Stimulated activated CD4-positive, alpha-beta T cell treated with anti-CD3 and anti-CD28 coated beads, TNF-alpha, amount 100 ng/mL, for 24 hours (primary cell): ENCODE data around the gene GPRC5D.

Experiments
- DNase-seq, 3 experiments: peaks; one replicate each; pipeline ENCODE4 v3.0.0-alpha.2; 2020; ENCODE audit warnings: low read depth in 3 of 3

The GPRC5D gene

GRCh38 chr12:12979731-12980259 is 27.8 kb upstream of the GPRC5D start:
- no peak for DNase-seq

GRCh38 chr12:12979126-12979525 is 27.2 kb upstream of the GPRC5D start:
- no peak for DNase-seq

DNA sequence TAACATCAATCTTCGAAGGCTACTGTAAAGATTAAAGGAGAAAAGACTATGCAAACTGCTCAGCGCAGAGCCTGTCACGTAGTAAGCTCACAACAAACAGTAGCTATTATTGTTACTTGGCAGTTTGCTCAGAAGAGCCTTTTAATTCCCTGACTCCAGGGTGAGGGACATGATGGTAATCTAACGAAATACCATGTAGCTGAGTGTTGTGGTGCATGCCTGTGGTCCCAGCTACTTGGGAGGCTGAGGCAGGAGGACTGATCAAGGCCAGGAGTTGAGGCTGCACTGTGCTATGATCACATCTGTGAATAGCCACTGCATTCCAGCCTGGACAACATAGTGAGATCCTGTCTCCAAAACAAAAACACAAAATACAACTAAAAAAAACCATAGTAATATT is 25.3 kb upstream of the GPRC5D start:
- DNase-seq = no peak

- DNase-seq = no peak
Observed at GRCh38 chr12:12976366-12976765, 24.4 kb upstream of the GPRC5D start.

GRCh38 chr12:12975322-12976077 is 23.5 kb upstream of the GPRC5D start:
- no peak for DNase-seq

DNA sequence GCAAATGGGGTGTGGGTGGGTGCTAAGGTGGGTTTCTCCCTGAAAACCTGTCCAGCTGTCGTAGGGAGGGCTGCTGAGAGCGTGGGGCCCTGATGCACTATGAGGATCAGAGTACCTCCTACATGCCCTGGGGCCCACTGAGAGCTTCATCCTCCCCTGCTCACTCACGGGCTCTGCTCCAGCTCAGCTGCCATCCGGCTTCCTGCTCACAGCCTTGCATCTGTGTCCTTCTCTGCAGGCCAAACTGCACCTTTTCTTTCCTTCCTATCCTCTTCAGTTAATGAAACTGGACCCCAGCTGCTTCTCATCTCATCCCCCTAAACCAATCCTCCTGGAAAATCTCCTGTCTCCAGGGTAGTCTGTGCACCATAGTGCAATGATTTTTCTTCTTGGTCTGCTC is 22.2 kb upstream of the GPRC5D start:
- DNase-seq = no peak

DNA sequence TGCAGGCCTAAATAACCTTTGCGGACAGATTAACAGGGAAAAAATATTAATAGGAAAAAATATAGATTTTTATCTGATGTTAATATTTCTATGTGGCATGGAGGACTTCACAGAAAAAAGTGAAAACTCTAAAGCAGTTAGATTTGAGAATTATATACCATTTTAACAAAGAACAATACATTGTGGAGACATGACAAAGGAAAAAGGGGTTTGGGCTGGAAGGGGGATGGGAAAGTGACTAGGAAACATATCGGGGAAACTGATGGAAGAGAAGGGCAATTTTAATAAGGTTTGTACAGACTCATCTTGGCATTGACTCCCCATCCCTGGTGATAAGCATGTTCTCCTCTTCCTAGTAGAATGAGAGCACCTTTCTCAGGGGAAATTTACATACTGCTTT is 21.0 kb upstream of the GPRC5D start:
- DNase-seq = no peak

DNA sequence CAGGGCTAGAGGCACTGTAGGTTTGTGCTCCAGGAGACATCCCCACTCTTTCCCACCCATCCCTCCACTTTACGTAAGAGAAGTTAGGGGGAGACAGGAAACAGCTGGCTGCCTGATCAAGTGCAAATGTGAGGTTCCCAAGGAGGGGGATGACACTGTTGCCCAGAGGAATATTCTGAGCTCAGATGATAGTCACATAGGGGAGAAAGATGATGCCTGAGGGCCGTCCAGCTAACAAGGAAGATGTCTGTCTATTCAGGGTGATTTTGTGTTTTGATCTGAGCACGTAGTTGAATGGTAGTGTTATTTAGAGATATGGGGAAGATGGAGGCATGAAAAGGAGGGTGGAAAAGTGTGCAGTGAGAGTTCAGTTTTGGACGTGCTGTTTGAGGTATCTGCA is 13.9 kb upstream of the GPRC5D start:
- DNase-seq = no peak

DNA sequence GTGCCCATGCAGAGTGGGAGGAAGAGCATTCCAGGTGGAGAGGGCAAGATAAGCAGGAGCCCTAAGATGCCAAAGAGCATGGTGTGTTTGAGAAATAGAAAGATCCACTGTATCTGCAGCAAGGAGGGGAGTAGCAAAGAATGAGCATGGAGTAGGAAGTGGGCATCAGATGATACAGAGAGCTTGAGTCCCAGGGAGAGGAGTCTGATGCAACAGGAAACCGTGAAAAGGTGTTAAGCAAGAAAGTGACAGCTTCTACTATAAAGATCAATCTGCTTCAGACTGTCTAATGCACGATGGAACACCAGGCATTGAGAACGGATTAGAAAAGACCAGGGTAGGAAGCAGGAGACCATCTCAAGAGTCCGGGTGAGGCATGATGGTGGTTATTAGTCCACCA is 12.3 kb upstream of the GPRC5D start:
- no peak for DNase-seq

GRCh38 chr12:12960639-12961209 is 8.8 kb upstream of the GPRC5D start:
- DNase-seq = no peak

DNA sequence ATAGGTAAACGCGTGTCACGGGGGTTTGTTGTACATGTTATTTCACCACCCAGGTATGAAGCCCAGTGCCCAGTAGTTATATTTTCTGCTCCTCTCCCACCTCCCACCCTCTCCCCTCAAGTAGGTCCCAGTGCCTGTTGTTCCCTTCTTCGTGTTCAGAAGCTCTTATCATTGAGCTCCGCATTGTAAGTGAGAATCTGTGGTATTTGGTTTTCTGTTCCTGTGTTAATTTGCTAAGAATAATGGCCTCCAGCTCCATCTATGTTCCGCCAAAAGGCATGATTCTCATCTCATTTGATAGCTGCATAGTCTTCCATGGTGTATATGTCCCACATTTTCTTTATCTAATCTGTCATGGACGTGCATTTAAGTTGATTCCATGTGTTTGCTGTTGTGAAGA is 6.9 kb upstream of the GPRC5D start:
- no peak for DNase-seq

DNA sequence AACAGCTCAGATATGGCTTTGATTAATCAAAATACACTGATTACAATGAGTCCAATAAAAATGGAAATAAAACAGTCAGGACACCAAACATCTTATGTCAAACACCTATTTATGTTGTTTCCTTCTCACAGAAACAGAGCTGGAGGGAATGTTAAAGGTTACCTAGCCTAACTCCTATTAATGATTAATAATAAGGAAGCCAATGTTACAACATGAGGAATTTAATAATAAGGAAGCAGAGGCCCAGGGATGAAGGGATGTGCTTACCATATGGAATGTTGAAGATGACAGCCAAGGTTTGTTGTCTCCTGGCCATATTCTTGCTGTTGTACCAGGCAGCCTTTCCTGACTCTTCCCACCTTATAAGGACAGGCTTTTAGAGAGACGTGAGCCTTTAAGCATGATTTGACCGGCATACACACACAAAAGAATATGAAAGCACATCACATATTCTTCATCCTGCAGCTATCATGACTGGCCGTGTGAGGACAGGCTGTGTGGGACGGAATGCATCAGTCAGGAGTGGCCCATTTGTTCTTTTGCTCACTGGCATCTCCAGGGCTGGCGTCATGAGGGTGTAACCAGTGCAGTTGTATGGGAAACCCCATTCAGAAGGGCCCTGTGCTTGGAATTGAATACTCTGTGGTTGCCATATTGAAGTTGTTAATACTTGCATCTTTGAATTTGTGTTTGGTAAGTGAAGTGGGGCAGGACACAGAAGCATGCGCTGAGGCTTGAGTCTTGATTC is 3.1 kb upstream of the GPRC5D start:
- no peak for DNase-seq

GRCh38 chr12:12954356-12954755 is 2.4 kb upstream of the GPRC5D start:
- no peak for DNase-seq

DNA sequence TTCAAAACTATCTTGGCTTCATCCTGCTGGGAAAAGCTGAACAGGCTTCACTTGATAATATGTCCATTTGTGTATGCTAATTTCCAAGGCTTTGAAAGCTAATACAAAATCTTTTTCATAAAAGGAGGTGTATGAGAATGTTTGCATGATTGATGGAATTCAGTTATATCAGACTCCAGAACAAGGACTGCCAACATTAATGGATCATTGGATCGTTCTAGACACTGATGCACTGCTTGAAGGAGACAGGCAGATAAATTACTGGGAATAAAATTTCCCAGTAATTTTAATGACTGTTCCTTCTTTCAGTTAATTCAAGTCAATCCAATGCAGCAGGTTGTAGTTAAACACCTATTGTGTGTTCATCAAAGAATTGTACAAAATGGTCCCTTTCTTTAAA is 466 bp downstream of the GPRC5D start:
- no peak for DNase-seq

- DNase-seq = no peak
Observed at GRCh38 chr12:12947902-12948301, 4.1 kb downstream of the GPRC5D start.

DNA sequence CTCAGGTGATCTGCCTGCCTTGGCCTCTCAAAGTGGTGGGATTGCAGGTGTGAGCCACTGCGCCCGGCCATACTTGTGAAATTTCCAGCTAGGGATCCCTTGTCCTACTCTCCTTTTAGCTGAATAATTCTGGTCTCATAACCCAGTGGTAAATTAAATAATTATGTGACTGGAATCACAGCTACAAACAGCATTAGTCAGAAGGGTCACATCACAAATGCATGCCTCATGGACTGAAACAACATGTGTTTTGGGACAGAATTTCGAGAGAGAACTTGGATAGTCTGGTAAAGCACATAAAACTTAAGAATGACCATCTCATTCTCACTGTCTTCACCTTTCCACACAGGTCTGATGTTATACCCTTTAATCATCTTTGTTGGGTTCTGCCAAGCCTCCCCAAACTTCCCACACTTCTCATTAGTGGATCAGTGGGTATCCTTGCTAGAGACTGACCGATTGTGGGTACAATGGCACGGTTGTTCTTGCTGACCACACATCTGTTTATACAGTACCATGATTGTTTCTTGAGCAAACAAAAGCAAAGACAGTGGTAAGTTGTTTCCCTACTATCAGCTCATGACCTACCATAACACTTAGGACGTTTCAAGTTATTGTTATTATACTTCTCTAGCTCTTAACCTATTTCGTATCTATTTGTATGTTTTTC is 5.1 kb downstream of the GPRC5D start:
- DNase-seq = no peak

- no peak for DNase-seq
Observed at GRCh38 chr12:12945591-12945990, 6.4 kb downstream of the GPRC5D start.

DNA sequence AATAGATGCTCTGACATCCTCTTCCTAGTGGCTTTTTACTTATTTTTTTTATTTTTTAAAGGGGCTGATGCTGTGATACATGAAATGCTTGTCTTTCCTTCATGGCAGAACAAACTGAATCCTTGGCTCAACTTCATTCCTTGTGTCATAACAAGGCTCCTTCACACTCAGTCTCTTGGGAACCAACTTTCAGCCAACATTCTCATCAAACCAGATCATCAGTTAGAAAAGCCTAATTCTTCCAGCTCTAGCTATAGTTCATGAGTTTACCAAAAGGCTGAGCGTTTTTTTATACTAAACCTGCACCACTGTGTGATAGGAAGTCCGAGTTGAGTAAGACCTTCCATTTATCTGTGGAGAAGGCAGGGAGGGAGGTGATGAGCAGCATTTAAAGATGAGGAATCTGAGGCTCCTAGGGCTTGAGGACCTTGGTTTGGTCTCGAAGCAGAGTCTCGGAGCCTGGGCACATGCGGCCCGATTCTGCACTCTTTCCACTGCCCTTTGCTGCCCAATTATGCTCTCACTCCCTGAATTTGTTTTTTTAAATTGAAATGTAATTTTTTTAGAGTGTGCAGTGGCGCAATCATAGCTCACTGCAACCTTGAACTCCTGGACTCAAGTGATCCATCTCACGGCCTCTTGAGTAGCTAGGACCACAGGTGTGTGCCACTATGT is 8.2 kb downstream of the GPRC5D start:
- no peak for DNase-seq

DNA sequence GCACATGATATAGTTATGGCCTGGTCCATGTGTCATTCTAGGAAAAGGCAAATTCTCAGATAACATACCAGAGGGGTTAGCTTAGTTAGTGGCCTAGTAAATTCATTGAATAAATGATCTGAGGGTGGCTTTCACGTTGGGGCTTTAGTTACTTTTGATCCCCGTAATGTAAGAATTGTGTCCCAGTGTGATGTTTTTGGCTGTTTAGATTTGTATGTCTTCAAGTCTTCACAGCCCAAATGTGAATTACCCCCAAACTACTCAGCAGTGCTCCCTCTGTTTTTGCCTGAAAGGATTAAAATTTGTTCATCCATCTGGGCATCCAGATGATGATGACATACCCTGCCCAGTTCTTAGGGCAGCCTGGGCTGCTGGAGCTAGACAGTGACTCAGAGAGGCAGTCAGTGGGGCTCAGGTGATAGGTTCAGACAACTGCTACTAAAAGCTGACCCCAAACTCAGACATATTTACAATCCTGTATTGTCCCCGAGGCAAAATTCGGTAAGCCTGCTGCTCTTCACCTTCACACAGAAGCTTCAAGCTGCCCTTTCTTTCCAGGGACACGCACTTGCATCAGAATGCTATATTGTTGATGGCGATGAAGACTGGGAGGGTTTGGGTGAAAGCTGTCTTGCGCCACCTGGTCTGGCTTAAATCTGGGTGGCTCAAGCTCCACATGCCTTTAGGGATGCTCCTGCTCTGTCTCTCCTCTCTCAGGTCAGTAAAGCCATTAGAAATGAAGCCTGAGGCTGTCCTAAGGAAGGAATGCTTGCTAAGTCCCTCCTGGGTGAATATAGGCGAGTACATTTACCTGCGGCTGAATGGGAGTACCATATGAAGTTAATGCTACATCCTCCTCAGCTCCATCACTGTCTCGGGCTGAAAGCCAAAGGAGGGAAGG is 10.3 kb downstream of the GPRC5D start:
- no peak for DNase-seq

DNA sequence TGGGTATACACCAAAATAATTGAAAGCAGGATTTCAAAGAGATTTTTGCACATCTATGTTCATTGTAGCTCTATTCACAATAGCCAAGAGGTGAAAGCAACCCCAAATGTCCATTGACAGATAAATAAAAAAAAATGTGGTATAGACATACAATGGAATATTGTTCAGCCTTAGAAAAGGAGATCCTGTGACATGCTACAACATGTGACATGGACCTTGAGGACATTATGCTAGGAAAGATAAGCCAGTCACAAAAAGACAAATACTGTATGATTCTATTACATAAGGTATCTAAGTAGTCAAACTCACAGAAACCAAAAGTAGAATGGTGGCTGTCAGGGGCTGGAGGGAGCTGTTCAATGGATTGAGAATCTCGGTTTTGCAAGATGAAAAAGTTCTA is 12.1 kb downstream of the GPRC5D start:
- no peak for DNase-seq

DNA sequence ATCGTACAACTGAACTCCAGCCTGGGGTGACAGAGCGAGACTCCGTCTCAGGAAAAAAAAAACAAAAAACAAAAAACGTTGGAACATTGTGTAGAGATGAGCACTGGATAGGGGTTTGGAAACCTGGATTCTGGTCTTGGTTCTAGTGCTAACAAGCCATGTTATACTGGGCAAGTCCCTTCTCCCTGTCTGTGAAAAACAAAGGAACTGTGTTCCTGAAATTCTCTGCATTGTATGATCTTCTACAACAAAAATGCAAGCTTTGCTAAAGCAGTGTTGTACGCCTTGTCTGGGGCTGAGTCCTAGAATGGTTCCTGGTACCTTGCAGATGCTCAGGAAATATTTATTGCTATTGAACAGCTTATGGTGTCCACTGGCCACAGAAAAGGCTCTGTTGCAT is 13.4 kb downstream of the GPRC5D start:
- no peak for DNase-seq
